ENCODE results near the gene NFIA. TPM values are rescaled to one million over a fixed set of nuclear protein-coding genes. Genes with fewer than 3 reads are reported as not detected.
A peak's percentile ranks its signal among the peaks of the same experiment; 100 is the strongest.

The NFIA gene
- total RNA-seq, 1 experiment from 2014 or later, result 65.4 TPM

GRCh38 chr1:61220536-61220935 is 138.2 kb downstream of the NFIA start:
- intact Hi-C loops (cut with micrococcal nuclease; ENCODE audit: unreplicated experiment), result no loop called here
- no TSS peak for BruUV-seq (replicated peaks)
- TF ChIP-seq, protein P1, sequence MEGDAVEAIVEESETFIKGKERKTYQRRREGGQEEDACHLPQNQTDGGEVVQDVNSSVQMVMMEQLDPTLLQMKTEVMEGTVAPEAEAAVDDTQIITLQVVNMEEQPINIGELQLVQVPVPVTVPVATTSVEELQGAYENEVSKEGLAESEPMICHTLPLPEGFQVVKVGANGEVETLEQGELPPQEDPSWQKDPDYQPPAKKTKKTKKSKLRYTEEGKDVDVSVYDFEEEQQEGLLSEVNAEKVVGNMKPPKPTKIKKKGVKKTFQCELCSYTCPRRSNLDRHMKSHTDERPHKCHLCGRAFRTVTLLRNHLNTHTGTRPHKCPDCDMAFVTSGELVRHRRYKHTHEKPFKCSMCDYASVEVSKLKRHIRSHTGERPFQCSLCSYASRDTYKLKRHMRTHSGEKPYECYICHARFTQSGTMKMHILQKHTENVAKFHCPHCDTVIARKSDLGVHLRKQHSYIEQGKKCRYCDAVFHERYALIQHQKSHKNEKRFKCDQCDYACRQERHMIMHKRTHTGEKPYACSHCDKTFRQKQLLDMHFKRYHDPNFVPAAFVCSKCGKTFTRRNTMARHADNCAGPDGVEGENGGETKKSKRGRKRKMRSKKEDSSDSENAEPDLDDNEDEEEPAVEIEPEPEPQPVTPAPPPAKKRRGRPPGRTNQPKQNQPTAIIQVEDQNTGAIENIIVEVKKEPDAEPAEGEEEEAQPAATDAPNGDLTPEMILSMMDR (conservative IDR thresholded peaks at IDR 0.05; ENCODE audit: low read depth, low read length), result no peak
- TF ChIP-seq EZH2 (IDR thresholded peaks at IDR 0.05; ENCODE audit: borderline replicate concordance, low read depth, low read length, poor library complexity, severe bottlenecking), result no peak
- DNase-seq (ENCODE audit: low spot score), result no peak
- no peaks in the 10 kb centered on the region for H3K9me3 ChIP-seq (ENCODE audit: low read depth, low read length, poor library complexity, severe bottlenecking)
- peaks cover 34% of the 10 kb centered on the region for H3K4me1 ChIP-seq (ENCODE audit: insufficient read depth, low read length, poor library complexity, severe bottlenecking)
- no peaks in the 10 kb centered on the region for H3K36me3 ChIP-seq (ENCODE audit: insufficient read depth, low read length, poor library complexity, severe bottlenecking)
- no peaks in the 10 kb centered on the region for H3K27me3 ChIP-seq (replicated peaks; ENCODE audit: insufficient read depth, low read depth, low read length, poor library complexity)
- ChIA-PET CTCF (no interaction called here), POLR2A (ENCODE audit: low non-redundant PET) (no interaction called here)
- no peak overlapping the region for H3K4me3 ChIP-seq (ENCODE audit: low read depth, low read length, poor library complexity, severe bottlenecking)
- no peak overlapping the region for H3K27ac ChIP-seq (ENCODE audit: low read depth, low read length, poor library complexity, severe bottlenecking)

- H3K27ac ChIP-seq (ENCODE audit: low read depth, low read length, poor library complexity, severe bottlenecking), result no peak overlapping the region
- H3K27me3 ChIP-seq (replicated peaks; ENCODE audit: insufficient read depth, low read depth, low read length, poor library complexity), result no peaks in the 10 kb centered on the region
- peak; percentile 49 for DNase-seq (ENCODE audit: low spot score)
- H3K36me3 ChIP-seq (ENCODE audit: insufficient read depth, low read length, poor library complexity, severe bottlenecking), result no peaks in the 10 kb centered on the region
- ChIA-PET CTCF (no interaction called here), POLR2A (ENCODE audit: low non-redundant PET) (no interaction called here)
- no peak for TF ChIP-seq EZH2 (IDR thresholded peaks at IDR 0.05; ENCODE audit: borderline replicate concordance, low read depth, low read length, poor library complexity, severe bottlenecking)
- TF ChIP-seq, protein P1 (conservative IDR thresholded peaks at IDR 0.05; ENCODE audit: low read depth, low read length), result no peak
- intact Hi-C loops (cut with micrococcal nuclease; ENCODE audit: unreplicated experiment), result no loop called here
- peaks cover 40% of the 10 kb centered on the region for H3K4me1 ChIP-seq (ENCODE audit: insufficient read depth, low read length, poor library complexity, severe bottlenecking)
- H3K9me3 ChIP-seq (ENCODE audit: low read depth, low read length, poor library complexity, severe bottlenecking), result no peaks in the 10 kb centered on the region
- BruUV-seq (replicated peaks), result no TSS peak
- no peak overlapping the region for H3K4me3 ChIP-seq (ENCODE audit: low read depth, low read length, poor library complexity, severe bottlenecking)
Measured at GRCh38 chr1:61221642-61222041, 139.3 kb downstream of the NFIA start.

DNA sequence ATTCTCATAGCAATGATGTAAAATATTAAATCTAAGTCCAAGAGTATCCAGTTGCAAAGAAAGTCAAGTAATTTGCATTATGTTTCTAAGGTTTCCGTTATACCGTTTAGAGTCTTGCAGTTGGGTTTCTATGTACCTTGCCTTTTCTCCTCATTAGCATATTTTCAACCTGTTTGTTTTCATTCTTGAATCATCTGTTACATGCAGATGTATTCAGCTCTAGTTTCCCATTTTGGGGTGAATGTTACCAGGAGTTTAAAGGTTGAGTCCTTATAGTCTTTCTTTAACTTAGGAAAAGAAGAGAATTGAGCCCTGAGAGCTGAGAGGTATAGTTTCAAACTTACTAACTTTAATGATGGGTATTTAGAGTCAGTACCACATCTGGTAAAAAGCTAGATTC is 139.9 kb downstream of the NFIA start:
- Histone ChIP-seq H3K4me3 (ENCODE audit: low read depth, low read length, poor library complexity, severe bottlenecking) (no peak overlapping the region), H3K27ac (ENCODE audit: low read depth, low read length, poor library complexity, severe bottlenecking) (no peak overlapping the region), H3K36me3 (ENCODE audit: insufficient read depth, low read length, poor library complexity, severe bottlenecking) (no peaks in the 10 kb centered on the region), H3K27me3 (replicated peaks; ENCODE audit: insufficient read depth, low read depth, low read length, poor library complexity) (no peaks in the 10 kb centered on the region), H3K4me1 (ENCODE audit: insufficient read depth, low read length, poor library complexity, severe bottlenecking) (peaks cover 46% of the 10 kb centered on the region), H3K9me3 (ENCODE audit: low read depth, low read length, poor library complexity, severe bottlenecking) (no peaks in the 10 kb centered on the region)
- ChIA-PET POLR2A (ENCODE audit: low non-redundant PET) (no interaction called here), CTCF (no interaction called here)
- BruUV-seq (replicated peaks), result no TSS peak
- no peak for DNase-seq (ENCODE audit: low spot score)
- intact Hi-C loops (cut with micrococcal nuclease; ENCODE audit: unreplicated experiment), result no loop called here
- no peak for TF ChIP-seq EZH2 (IDR thresholded peaks at IDR 0.05; ENCODE audit: borderline replicate concordance, low read depth, low read length, poor library complexity, severe bottlenecking)
- TF ChIP-seq, protein P1 (conservative IDR thresholded peaks at IDR 0.05; ENCODE audit: low read depth, low read length), result no peak
